Measurements from ENCODE around the gene ANO1.

DNA sequence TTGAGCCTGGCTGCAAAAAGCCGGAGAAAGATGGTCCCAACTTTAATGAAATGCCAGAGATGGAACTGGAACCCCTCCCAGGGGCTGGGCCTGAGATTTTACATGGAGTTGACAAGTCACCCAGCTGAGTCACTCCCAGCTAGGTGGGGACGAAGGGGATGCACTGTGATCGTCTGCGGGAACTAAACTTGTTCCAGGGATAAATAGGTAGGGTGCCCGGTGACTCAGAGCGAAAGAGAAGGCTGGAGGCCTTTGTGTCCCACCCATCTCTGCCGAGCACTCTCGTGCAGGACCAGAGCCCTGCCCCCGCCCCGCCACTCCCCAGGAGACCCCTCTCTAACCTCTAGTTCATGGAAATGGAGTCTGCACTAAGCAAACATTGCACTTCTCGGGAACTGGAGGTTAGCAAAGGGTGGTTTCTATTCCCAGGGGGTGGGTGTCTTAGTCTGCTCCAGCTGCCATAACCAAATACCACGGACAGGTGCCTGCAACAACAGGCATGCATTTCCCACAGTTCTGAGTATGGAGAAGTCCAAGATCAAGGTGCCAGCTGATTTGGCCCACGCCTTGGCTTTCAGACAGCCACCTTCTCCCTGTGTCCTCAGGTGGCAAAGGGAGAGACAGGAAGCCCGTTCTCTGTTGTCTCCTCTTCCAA, 64.2 kb downstream of the ANO1 start:
- TF ChIP-seq, protein P1, sequence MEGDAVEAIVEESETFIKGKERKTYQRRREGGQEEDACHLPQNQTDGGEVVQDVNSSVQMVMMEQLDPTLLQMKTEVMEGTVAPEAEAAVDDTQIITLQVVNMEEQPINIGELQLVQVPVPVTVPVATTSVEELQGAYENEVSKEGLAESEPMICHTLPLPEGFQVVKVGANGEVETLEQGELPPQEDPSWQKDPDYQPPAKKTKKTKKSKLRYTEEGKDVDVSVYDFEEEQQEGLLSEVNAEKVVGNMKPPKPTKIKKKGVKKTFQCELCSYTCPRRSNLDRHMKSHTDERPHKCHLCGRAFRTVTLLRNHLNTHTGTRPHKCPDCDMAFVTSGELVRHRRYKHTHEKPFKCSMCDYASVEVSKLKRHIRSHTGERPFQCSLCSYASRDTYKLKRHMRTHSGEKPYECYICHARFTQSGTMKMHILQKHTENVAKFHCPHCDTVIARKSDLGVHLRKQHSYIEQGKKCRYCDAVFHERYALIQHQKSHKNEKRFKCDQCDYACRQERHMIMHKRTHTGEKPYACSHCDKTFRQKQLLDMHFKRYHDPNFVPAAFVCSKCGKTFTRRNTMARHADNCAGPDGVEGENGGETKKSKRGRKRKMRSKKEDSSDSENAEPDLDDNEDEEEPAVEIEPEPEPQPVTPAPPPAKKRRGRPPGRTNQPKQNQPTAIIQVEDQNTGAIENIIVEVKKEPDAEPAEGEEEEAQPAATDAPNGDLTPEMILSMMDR (IDR thresholded peaks at IDR 0.05; ENCODE audit: low read depth, low read length) = no peak
- no peak for TF ChIP-seq EZH2phosphoT487 (IDR thresholded peaks at IDR 0.05; ENCODE audit: low read depth)

Measured in OCI-LY3 (cell line).